Vagina (tissue), 2 donors: ENCODE results near the gene PRKAG3. TPM values are rescaled to one million over a fixed set of nuclear protein-coding genes. Genes with fewer than 3 reads are reported as not detected.

Experiments used
- DNase-seq, 2 donors: peaks; one replicate each; pipeline ENCODE4 v3.0.0-alpha.2; 2017; ENCODE audit errors: extremely low spot score in 2 of 2
- H3K27ac ChIP-seq: fragments of 200-600 bp; sonication (generic); one replicate; pipeline ENCODE4 v1.5.1; 2019
- H3K27me3 ChIP-seq: fragments of 200-600 bp; sonication (generic); one replicate; pipeline ENCODE4 v1.5.1; 2019
- H3K36me3 ChIP-seq, 2 donors: fragments of 200-600 bp; sonication (generic); one replicate each; pipeline ENCODE4 v1.5.1; 2017 to 2019
- H3K4me1 ChIP-seq: fragments of 200-600 bp; sonication (generic); one replicate; pipeline ENCODE4 v1.5.1; 2019
- H3K4me3 ChIP-seq, 2 donors: fragments of 200-600 bp; sonication (generic); 1 replicate in 1 of 2; 2 replicates in 1 of 2; pipeline ENCODE4 v1.5.1; 2016 to 2019
- H3K9me3 ChIP-seq: fragments of 200-600 bp; sonication (generic); one replicate; pipeline ENCODE4 v1.5.1; 2019
- POLR2A ChIP-seq, 2 donors: fragments of 450-650 bp; IDR thresholded peaks; one replicate each; pipeline ENCODE4 v1.6.1; 2017; ENCODE audit warnings: antibody characterized with exemption in 2 of 2, mild to moderate bottlenecking in 2 of 2, moderate library complexity in 2 of 2
- POLR2AphosphoS5 ChIP-seq, 2 donors: sonication (generic); formaldehyde crosslinking; IDR thresholded peaks; one replicate each; pipeline ENCODE4 v1.9.0; 2017; ENCODE audit warnings: antibody characterized with exemption in 2 of 2, mild to moderate bottlenecking in 2 of 2, low read depth in 1 of 2; ENCODE audit not compliant: insufficient read depth in 1 of 2
- intact Hi-C: fragments of 100-400 bp; cut with DNase I; formaldehyde crosslinking; loops from one replicate; pipeline ENCODE4 v1.15.1; 2023
- total RNA-seq: library from RNA; depleted of rRNA; stranded (reverse); fragments of >200 nt; gene quantifications from one replicate; pipeline ENCODE4 v1.2.3, GENCODE V29; 2016
- TF ChIP-seq, protein P1 (sequence below), 3 experiments: fragments of 450-650 bp in 2 of 3; fragments of 200-600 bp in 1 of 3; sonication (generic) in 1 of 3; IDR thresholded peaks; one replicate each; pipeline ENCODE4 v1.5.1; 2017 to 2019; ENCODE audit warnings: antibody characterized with exemption in 3 of 3, mild to moderate bottlenecking in 2 of 3, moderate library complexity in 2 of 3

Gene PRKAG3
- total RNA-seq, 1 donor from 2014 or later: not detected

- H3K27ac ChIP-seq: no peak overlapping the region
- H3K36me3 ChIP-seq: no peaks in the 10 kb centered on the region
- H3K4me1 ChIP-seq: peaks cover 25% of the 10 kb centered on the region
- TF ChIP-seq POLR2A (IDR thresholded peaks at IDR 0.05) (no peak), POLR2AphosphoS5 (IDR thresholded peaks at IDR 0.05; ENCODE audit: insufficient read depth in 1 of 2, low read depth in 1 of 2) (no peak)
- TF ChIP-seq, protein P1, sequence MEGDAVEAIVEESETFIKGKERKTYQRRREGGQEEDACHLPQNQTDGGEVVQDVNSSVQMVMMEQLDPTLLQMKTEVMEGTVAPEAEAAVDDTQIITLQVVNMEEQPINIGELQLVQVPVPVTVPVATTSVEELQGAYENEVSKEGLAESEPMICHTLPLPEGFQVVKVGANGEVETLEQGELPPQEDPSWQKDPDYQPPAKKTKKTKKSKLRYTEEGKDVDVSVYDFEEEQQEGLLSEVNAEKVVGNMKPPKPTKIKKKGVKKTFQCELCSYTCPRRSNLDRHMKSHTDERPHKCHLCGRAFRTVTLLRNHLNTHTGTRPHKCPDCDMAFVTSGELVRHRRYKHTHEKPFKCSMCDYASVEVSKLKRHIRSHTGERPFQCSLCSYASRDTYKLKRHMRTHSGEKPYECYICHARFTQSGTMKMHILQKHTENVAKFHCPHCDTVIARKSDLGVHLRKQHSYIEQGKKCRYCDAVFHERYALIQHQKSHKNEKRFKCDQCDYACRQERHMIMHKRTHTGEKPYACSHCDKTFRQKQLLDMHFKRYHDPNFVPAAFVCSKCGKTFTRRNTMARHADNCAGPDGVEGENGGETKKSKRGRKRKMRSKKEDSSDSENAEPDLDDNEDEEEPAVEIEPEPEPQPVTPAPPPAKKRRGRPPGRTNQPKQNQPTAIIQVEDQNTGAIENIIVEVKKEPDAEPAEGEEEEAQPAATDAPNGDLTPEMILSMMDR (IDR thresholded peaks at IDR 0.05): no peak
- no peak for DNase-seq
- intact Hi-C loops: no loop called here
- H3K9me3 ChIP-seq: no peaks in the 10 kb centered on the region
- no peak overlapping the region for H3K4me3 ChIP-seq
- H3K27me3 ChIP-seq: no peaks in the 10 kb centered on the region
Observed at GRCh38 chr2:218856896-218857243, 25.3 kb upstream of the PRKAG3 start.

DNA sequence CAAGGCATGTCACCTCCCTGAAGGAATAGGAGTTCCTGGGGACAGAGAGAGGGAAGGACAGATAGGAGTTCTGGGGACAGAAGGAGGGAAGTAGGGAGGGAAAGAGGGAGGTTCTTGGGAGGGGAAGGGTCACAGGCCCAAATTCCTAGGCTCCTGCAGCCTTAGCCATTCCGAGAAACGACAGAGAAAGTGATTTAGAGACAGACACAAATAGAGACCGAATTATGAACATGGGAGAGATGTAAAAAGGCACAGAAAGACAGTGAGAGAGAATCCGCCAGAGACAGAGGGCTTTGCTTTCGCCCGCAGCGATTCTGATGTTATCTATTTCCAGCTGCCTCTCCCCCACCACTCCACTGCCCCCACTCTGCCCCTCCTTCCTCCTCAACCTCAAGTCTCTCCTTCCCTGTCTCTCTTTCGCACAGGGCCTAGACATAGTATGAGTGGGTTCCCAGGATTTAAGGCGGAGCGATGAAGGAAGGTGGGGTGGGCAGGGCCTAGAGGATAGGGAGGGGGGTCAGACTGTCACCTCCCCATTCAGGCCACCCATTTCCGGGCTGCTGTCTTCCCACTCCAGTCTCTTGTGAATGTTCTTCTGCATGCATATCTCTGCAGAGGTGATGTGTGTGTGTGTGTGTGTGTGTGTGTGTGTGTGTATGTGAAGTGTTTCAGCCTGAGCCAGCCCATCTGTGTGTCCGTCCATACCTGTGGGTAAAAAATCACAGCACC, 24.7 kb upstream of the PRKAG3 start:
- H3K36me3 ChIP-seq: no peaks in the 10 kb centered on the region
- no peak overlapping the region for H3K27ac ChIP-seq
- peaks cover 24% of the 10 kb centered on the region for H3K4me1 ChIP-seq
- H3K9me3 ChIP-seq: no peaks in the 10 kb centered on the region
- intact Hi-C loops: no loop called here
- no peak for DNase-seq
- no peak overlapping the region for H3K4me3 ChIP-seq
- H3K27me3 ChIP-seq: no peaks in the 10 kb centered on the region
- TF ChIP-seq, protein P1 (IDR thresholded peaks at IDR 0.05): no peak
- TF ChIP-seq POLR2A (IDR thresholded peaks at IDR 0.05): no peak

GRCh38 chr2:218855305-218856166, 23.9 kb upstream of the PRKAG3 start:
- intact Hi-C loops: no loop called here
- Histone ChIP-seq H3K4me3 (no peak overlapping the region), H3K4me1 (peaks cover 16% of the 10 kb centered on the region), H3K36me3 (no peaks in the 10 kb centered on the region), H3K9me3 (no peaks in the 10 kb centered on the region), H3K27ac (no peak overlapping the region), H3K27me3 (no peaks in the 10 kb centered on the region)
- TF ChIP-seq, protein P1 (IDR thresholded peaks at IDR 0.05): no peak
- no peak for TF ChIP-seq POLR2AphosphoS5 (IDR thresholded peaks at IDR 0.05; ENCODE audit: insufficient read depth in 1 of 2, low read depth in 1 of 2)
- no peak for TF ChIP-seq POLR2A (IDR thresholded peaks at IDR 0.05)
- DNase-seq: no peak

DNA sequence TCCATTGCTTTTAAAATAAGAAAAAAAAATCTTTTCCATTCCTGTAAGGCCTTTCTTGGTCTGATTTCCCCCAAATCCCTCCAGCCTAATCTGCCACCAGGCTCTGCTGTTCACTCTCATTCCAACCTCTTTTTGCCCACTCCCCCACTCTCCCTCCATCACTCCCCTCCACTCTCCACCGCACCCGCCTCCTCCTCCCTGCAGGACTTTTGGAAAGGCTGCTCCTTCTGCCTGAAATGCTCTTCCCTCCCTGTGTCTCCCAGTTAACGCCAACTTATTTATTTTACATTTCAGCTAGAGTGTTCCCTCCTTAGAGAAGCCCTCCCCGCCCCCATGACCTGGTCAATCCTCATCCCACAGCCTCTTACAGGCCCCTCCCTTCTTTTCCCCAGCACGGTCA, 23.3 kb upstream of the PRKAG3 start:
- H3K27me3 ChIP-seq: no peaks in the 10 kb centered on the region
- H3K9me3 ChIP-seq: no peaks in the 10 kb centered on the region
- H3K27ac ChIP-seq: no peak overlapping the region
- TF ChIP-seq POLR2A (IDR thresholded peaks at IDR 0.05) (no peak), POLR2AphosphoS5 (IDR thresholded peaks at IDR 0.05; ENCODE audit: insufficient read depth in 1 of 2, low read depth in 1 of 2) (no peak)
- TF ChIP-seq, protein P1 (IDR thresholded peaks at IDR 0.05): no peak
- DNase-seq: no peak
- H3K4me1 ChIP-seq: peaks cover 9% of the 10 kb centered on the region
- no peaks in the 10 kb centered on the region for H3K36me3 ChIP-seq
- intact Hi-C loops: no loop called here
- no peak overlapping the region for H3K4me3 ChIP-seq

- H3K27me3 ChIP-seq: no peaks in the 10 kb centered on the region
- H3K9me3 ChIP-seq: no peaks in the 10 kb centered on the region
- no peak overlapping the region for H3K27ac ChIP-seq
- intact Hi-C loops: no loop called here
- H3K36me3 ChIP-seq: no peaks in the 10 kb centered on the region
- peaks cover 1% of the 10 kb centered on the region for H3K4me1 ChIP-seq
- DNase-seq: no peak
- no peak for TF ChIP-seq POLR2AphosphoS5 (IDR thresholded peaks at IDR 0.05; ENCODE audit: insufficient read depth in 1 of 2, low read depth in 1 of 2)
- TF ChIP-seq, protein P1 (IDR thresholded peaks at IDR 0.05): no peak
- H3K4me3 ChIP-seq: no peak overlapping the region
Observed at GRCh38 chr2:218853766-218854165, 22.2 kb upstream of the PRKAG3 start.
